Measurements from ENCODE around the gene GJA9.

DNA sequence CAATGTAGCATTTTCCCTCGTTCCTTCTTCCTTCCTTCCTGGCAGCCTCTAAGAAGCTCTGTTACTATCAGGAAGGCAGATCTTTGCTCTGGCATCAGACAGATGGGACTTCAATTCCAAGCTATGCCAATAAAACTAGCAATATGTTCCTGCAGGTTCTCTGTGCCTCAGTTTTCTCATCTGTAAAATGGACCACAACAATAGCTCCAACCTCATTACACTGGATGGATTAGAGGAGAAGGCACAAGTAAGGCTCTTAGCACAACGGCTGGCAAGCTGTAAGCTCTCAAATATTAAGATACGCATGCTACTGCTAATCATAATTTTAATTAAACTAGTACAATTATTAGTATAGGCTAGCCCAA, 49.0 kb downstream of the GJA9 start:
- TF ChIP-seq POLR2A (IDR thresholded peaks at IDR 0.05; ENCODE audit: low read depth, low read length): no peak
- TF ChIP-seq POLR2AphosphoS5 (IDR thresholded peaks at IDR 0.05; ENCODE audit: low read depth, low read length): no peak
- no peak for TF ChIP-seq TAF1 (IDR thresholded peaks at IDR 0.05; ENCODE audit: low read depth, low read length)
- no peak for TF ChIP-seq SPI1 (IDR thresholded peaks at IDR 0.05; ENCODE audit: low read depth, low read length)
- no peak for TF ChIP-seq POU2F2 (IDR thresholded peaks at IDR 0.05; ENCODE audit: low read depth, low read length)

All from GM12891 (cell line).